Measurements from ENCODE around the gene SIRT5.

Gene SIRT5

GRCh38 chr6:13581700-13582229, 7.4 kb downstream of the SIRT5 start:
- TF ChIP-seq FOXP2 (optimal IDR thresholded peaks at IDR 0.05; ENCODE audit: control extremely low read depth, extremely low read length, insufficient read depth) = no peak
- TF ChIP-seq EZH2 (IDR thresholded peaks at IDR 0.05) = no peak
- no peak for TF ChIP-seq POLR2AphosphoS5 (IDR thresholded peaks at IDR 0.05; ENCODE audit: borderline replicate concordance, low read depth, low read length)
- Histone ChIP-seq H3K9me3 (ENCODE audit: low read depth, low read length) (0 out of 2 replicates have a peak, but pooled peaks cover 2% of the 10 kb centered on the region), H3K4me3 (no peak overlapping the region), H3K36me3 (ENCODE audit: insufficient read depth, low read length) (peaks cover 13% of the 10 kb centered on the region), H3K9ac (ENCODE audit: insufficient read length) (no peak overlapping the region), H3K27ac (no peak overlapping the region)
- no peak for DNase-seq (ENCODE audit: low read depth, low spot score)

GRCh38 chr6:13586603-13587542, 12.5 kb downstream of the SIRT5 start:
- Histone ChIP-seq H3K9me3 (ENCODE audit: low read depth, low read length) (no peaks in the 10 kb centered on the region), H3K27ac (no peak overlapping the region), H3K36me3 (ENCODE audit: insufficient read depth, low read length) (peaks cover 9% of the 10 kb centered on the region), H3K9ac (ENCODE audit: insufficient read length) (no peak overlapping the region), H3K4me3 (no peak overlapping the region)
- no peak for TF ChIP-seq POLR2AphosphoS5 (IDR thresholded peaks at IDR 0.05; ENCODE audit: borderline replicate concordance, low read depth, low read length)
- no peak for TF ChIP-seq FOXP2 (optimal IDR thresholded peaks at IDR 0.05; ENCODE audit: control extremely low read depth, extremely low read length, insufficient read depth)
- TF ChIP-seq EZH2 (IDR thresholded peaks at IDR 0.05) = no peak
- DNase-seq (ENCODE audit: low read depth, low spot score) = no peak

GRCh38 chr6:13589801-13590200, 15.4 kb downstream of the SIRT5 start:
- TF ChIP-seq EZH2 (IDR thresholded peaks at IDR 0.05) = no peak
- no peak for TF ChIP-seq FOXP2 (optimal IDR thresholded peaks at IDR 0.05; ENCODE audit: control extremely low read depth, extremely low read length, insufficient read depth)
- TF ChIP-seq POLR2AphosphoS5 (IDR thresholded peaks at IDR 0.05; ENCODE audit: borderline replicate concordance, low read depth, low read length) = no peak
- no peak overlapping the region for H3K4me3 ChIP-seq
- no peak for DNase-seq (ENCODE audit: low read depth, low spot score)

GRCh38 chr6:13590574-13591153, 16.3 kb downstream of the SIRT5 start:
- Histone ChIP-seq H3K36me3 (ENCODE audit: insufficient read depth, low read length) (peaks cover 6% of the 10 kb centered on the region; the same call in 1 of the 2 replicates), H3K27ac (no peak overlapping the region)

More at GRCh38 chr6:13589801-13590200, 15.4 kb downstream of the SIRT5 start:
- Histone ChIP-seq H3K27ac (no peak overlapping the region), H3K9me3 (ENCODE audit: low read depth, low read length) (no peaks in the 10 kb centered on the region), H3K36me3 (ENCODE audit: insufficient read depth, low read length) (peaks cover 5% of the 10 kb centered on the region), H3K9ac (ENCODE audit: insufficient read length) (no peak overlapping the region)

GRCh38 chr6:13591205-13591921, 17.0 kb downstream of the SIRT5 start:
- Histone ChIP-seq H3K9me3 (ENCODE audit: low read depth, low read length) (no peaks in the 10 kb centered on the region), H3K9ac (ENCODE audit: insufficient read length) (no peak overlapping the region), H3K27ac (no peak overlapping the region), H3K4me3 (no peak overlapping the region), H3K36me3 (ENCODE audit: insufficient read depth, low read length) (peaks cover 6% of the 10 kb centered on the region; the same call in 1 of the 2 replicates)
- DNase-seq (ENCODE audit: low read depth, low spot score) = no peak
- TF ChIP-seq POLR2AphosphoS5 (IDR thresholded peaks at IDR 0.05; ENCODE audit: borderline replicate concordance, low read depth, low read length) = no peak
- no peak for TF ChIP-seq EZH2 (IDR thresholded peaks at IDR 0.05)
- TF ChIP-seq FOXP2 (optimal IDR thresholded peaks at IDR 0.05; ENCODE audit: control extremely low read depth, extremely low read length, insufficient read depth) = no peak

More at GRCh38 chr6:13590574-13591153, 16.3 kb downstream of the SIRT5 start:
- TF ChIP-seq FOXP2 (optimal IDR thresholded peaks at IDR 0.05; ENCODE audit: control extremely low read depth, extremely low read length, insufficient read depth) = no peak
- no peak for TF ChIP-seq POLR2AphosphoS5 (IDR thresholded peaks at IDR 0.05; ENCODE audit: borderline replicate concordance, low read depth, low read length)
- no peak for TF ChIP-seq EZH2 (IDR thresholded peaks at IDR 0.05)
- H3K9me3 ChIP-seq (ENCODE audit: low read depth, low read length) = no peaks in the 10 kb centered on the region
- no peak overlapping the region for H3K9ac ChIP-seq (ENCODE audit: insufficient read length)
- DNase-seq (ENCODE audit: low read depth, low spot score) = no peak
- no peak overlapping the region for H3K4me3 ChIP-seq

- H3K9me3 ChIP-seq (ENCODE audit: low read depth, low read length) = no peaks in the 10 kb centered on the region
- no peak overlapping the region for H3K4me3 ChIP-seq
- no peak for TF ChIP-seq FOXP2 (optimal IDR thresholded peaks at IDR 0.05; ENCODE audit: control extremely low read depth, extremely low read length, insufficient read depth)
- TF ChIP-seq EZH2 (IDR thresholded peaks at IDR 0.05) = no peak
- no peak for TF ChIP-seq POLR2AphosphoS5 (IDR thresholded peaks at IDR 0.05; ENCODE audit: borderline replicate concordance, low read depth, low read length)
- DNase-seq (ENCODE audit: low read depth, low spot score) = no peak
- no peak overlapping the region for H3K27ac ChIP-seq
- no peak overlapping the region for H3K9ac ChIP-seq (ENCODE audit: insufficient read length)
- H3K36me3 ChIP-seq (ENCODE audit: insufficient read depth, low read length) = peaks cover 7% of the 10 kb centered on the region; the same call in 1 of the 2 replicates
Measured at GRCh38 chr6:13593103-13593502, 18.7 kb downstream of the SIRT5 start.

- Histone ChIP-seq H3K9me3 (ENCODE audit: low read depth, low read length) (no peaks in the 10 kb centered on the region), H3K36me3 (ENCODE audit: insufficient read depth, low read length) (peaks cover 6% of the 10 kb centered on the region; the same call in 1 of the 2 replicates), H3K27ac (no peak overlapping the region), H3K4me3 (no peak overlapping the region), H3K9ac (ENCODE audit: insufficient read length) (no peak overlapping the region)
- no peak for TF ChIP-seq FOXP2 (optimal IDR thresholded peaks at IDR 0.05; ENCODE audit: control extremely low read depth, extremely low read length, insufficient read depth)
- TF ChIP-seq POLR2AphosphoS5 (IDR thresholded peaks at IDR 0.05; ENCODE audit: borderline replicate concordance, low read depth, low read length) = no peak
- TF ChIP-seq EZH2 (IDR thresholded peaks at IDR 0.05) = no peak
- DNase-seq (ENCODE audit: low read depth, low spot score) = no peak
Measured at GRCh38 chr6:13593720-13594119, 19.3 kb downstream of the SIRT5 start.

All from SK-N-MC (cell line).